GM21529 (cell line): Measurements from ENCODE around the gene SYVN1.

ENCODE experiments used
- ATAC-seq: cut with Tn5 transposase; IDR thresholded peaks from one replicate; pipeline ENCODE4 v1.9.1; 2021; ENCODE audit not compliant: unreplicated experiment

SYVN1 gene

GRCh38 chr11:65089621-65090020 is 44.7 kb downstream of the SYVN1 start:
- no peak for ATAC-seq

GRCh38 chr11:65087827-65088226 is 46.5 kb downstream of the SYVN1 start:
- ATAC-seq = no peak

GRCh38 chr11:65087216-65087615 is 47.1 kb downstream of the SYVN1 start:
- no peak for ATAC-seq

- ATAC-seq = no peak
Measured at GRCh38 chr11:65086809-65087208, 47.5 kb downstream of the SYVN1 start.

- no peak for ATAC-seq
Measured at GRCh38 chr11:65085446-65085845, 48.9 kb downstream of the SYVN1 start.

- ATAC-seq = no peak
Measured at GRCh38 chr11:65084598-65085375, 49.5 kb downstream of the SYVN1 start.

GRCh38 chr11:65083834-65084597 is 50.3 kb downstream of the SYVN1 start, which contains the start of the genes CDCA5 and ZFPL1:
Gene CDCA5, minus strand, starts transcription at chr11:65084040. Its CDS starts 62 bp downstream, at chr11:65083978.
Gene ZFPL1, plus strand, starts transcription at chr11:65084222. Its CDS starts 477 bp downstream, at chr11:65084699.
- ATAC-seq = peak; percentile 72

- peak; percentile 10 for ATAC-seq
Measured at GRCh38 chr11:65083134-65083833, 51.0 kb downstream of the SYVN1 start.

GRCh38 chr11:65078786-65079342 is 55.5 kb downstream of the SYVN1 start:
- no peak for ATAC-seq

GRCh38 chr11:65078151-65078550 is 56.2 kb downstream of the SYVN1 start:
- ATAC-seq = peak; percentile 42

- ATAC-seq = no peak
Measured at GRCh38 chr11:65077451-65077850, 56.9 kb downstream of the SYVN1 start.
